GM20000 (cell line): ENCODE data around the gene C22orf39.

ENCODE experiments used
- DNase-seq: peaks from one replicate; pipeline ENCODE4 v3.0.0; 2012; ENCODE audit warnings: low spot score
- TF ChIP-seq, protein P1 (sequence below): IDR thresholded peaks from 2 replicates; pipeline ENCODE4 v1.5.1; 2012; ENCODE audit warnings: mild to moderate bottlenecking, control low read depth; ENCODE audit errors: extremely low read depth, missing control alignments

C22orf39 gene

DNA sequence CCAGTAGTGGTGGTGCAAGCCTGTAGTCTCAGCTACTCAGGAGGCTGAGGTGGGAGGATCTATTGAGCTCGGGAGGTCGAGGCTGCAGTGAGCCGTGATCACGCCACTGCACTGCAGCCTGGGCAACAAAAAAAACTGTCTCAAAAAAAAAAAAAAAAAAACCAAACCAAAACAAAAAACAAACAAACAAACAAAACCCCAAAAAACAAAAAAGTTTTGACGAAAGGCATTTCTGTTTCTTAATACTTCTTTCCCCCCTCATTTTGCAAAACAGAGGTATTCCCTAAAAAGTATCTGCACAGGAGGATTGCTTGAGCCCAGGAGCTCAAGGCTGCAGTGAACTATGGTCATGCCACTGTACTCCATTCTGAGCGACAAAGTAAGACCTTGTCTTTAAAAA lies 27.2 kb downstream of the C22orf39 start:
- no peak for DNase-seq
- TF ChIP-seq, protein P1, sequence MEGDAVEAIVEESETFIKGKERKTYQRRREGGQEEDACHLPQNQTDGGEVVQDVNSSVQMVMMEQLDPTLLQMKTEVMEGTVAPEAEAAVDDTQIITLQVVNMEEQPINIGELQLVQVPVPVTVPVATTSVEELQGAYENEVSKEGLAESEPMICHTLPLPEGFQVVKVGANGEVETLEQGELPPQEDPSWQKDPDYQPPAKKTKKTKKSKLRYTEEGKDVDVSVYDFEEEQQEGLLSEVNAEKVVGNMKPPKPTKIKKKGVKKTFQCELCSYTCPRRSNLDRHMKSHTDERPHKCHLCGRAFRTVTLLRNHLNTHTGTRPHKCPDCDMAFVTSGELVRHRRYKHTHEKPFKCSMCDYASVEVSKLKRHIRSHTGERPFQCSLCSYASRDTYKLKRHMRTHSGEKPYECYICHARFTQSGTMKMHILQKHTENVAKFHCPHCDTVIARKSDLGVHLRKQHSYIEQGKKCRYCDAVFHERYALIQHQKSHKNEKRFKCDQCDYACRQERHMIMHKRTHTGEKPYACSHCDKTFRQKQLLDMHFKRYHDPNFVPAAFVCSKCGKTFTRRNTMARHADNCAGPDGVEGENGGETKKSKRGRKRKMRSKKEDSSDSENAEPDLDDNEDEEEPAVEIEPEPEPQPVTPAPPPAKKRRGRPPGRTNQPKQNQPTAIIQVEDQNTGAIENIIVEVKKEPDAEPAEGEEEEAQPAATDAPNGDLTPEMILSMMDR = no peak

DNA sequence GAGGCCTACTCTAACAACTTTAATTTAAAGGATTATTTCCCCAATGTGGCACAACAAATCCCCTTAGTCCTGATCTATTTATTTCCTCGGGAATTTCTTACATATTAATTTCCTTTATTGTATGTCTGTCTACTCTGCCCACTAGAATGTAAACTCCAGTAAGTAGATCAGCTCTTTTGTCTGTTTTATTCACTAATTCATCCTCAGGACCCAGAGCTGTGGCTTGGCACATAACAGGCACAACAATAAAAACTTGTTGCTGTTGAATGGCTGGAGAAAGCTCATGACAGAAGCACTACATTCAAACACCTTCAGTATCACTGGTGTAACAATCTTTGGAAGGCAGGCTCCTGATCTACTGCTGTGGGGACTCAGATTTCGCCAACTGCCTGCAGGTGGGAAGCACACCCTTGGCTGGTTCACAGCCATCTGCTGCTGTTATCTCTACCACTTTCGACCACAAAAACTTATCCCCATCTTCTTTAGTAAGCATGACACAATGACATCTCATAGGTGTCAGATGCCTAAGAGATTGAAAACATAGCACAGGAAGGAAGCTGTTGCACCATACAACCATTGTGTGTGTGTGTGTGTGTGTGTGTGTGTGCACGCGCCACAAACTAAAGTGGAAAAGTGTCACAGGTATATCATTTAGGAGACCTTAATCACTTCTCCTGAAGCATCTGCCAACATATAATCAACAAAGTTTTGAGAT lies 27.9 kb downstream of the C22orf39 start:
- peak; percentile 45 for DNase-seq
- TF ChIP-seq, protein P1 = no peak

- TF ChIP-seq, protein P1 = no peak
- peak; percentile 17 for DNase-seq
Measured at GRCh38 chr22:19419086-19419463, 28.4 kb downstream of the C22orf39 start.

DNA sequence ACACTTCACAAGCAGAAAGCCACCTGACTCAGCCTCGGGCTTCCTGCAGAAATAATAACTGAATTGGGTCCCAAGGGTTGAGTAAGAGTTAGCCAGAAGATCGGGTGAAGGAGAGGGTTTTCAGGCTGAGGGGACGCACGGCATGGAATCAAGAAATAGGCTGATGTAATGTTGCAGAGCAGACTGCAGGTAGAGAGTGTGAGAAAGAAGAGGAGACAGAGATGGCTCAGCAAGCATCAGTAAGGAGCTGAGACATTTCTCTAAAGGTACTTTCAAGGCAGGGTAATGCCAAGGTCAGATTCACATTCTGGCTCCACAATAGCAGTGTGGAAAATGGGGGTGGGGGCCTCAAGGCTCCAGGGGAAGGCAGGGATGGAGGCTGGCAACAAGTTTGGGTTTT lies 34.6 kb downstream of the C22orf39 start:
- TF ChIP-seq, protein P1 = no peak
- no peak for DNase-seq

GRCh38 chr22:19412478-19412877 lies 35.0 kb downstream of the C22orf39 start:
- TF ChIP-seq, protein P1 = no peak
- DNase-seq = no peak

DNA sequence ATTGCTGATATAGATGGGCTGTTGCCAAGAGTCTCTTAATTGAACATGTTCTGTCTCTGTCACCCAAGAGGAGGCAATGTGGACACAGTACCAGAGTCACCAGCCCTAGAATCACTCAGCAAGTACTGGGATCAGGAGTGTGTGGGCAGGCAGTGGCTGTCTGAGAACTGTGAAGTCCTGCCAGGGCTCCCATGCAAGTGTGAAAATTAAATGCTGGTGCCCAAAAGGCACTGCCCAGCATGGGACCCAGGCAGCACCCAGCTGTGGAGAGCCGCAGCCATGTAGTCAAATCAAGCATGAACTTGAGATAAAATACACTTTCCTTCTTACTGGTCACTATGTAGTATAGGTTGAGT lies 35.8 kb downstream of the C22orf39 start:
- TF ChIP-seq, protein P1 = no peak
- no peak for DNase-seq

GRCh38 chr22:19410941-19411689 lies 36.4 kb downstream of the C22orf39 start:
- DNase-seq = no peak
- TF ChIP-seq, protein P1 = no peak
